ENCODE data around the gene RRM2.

GRCh38 chr2:10086950-10087349 lies 35.6 kb upstream of the RRM2 start:
- TF ChIP-seq EZH2 (IDR thresholded peaks at IDR 0.05; ENCODE audit: insufficient read depth, poor library complexity, severe bottlenecking) (no peak), EZH2phosphoT487 (IDR thresholded peaks at IDR 0.05; ENCODE audit: insufficient read depth, low read depth) (no peak)

All from GM23248 (cell line).